ENCODE results near the gene ACBD5.
"Not testable (repeated sequence)": the region's sequence is repeated elsewhere in the genome, so short reads cannot be mapped to it uniquely, and the experiment has no call there.

ACBD5 gene

DNA sequence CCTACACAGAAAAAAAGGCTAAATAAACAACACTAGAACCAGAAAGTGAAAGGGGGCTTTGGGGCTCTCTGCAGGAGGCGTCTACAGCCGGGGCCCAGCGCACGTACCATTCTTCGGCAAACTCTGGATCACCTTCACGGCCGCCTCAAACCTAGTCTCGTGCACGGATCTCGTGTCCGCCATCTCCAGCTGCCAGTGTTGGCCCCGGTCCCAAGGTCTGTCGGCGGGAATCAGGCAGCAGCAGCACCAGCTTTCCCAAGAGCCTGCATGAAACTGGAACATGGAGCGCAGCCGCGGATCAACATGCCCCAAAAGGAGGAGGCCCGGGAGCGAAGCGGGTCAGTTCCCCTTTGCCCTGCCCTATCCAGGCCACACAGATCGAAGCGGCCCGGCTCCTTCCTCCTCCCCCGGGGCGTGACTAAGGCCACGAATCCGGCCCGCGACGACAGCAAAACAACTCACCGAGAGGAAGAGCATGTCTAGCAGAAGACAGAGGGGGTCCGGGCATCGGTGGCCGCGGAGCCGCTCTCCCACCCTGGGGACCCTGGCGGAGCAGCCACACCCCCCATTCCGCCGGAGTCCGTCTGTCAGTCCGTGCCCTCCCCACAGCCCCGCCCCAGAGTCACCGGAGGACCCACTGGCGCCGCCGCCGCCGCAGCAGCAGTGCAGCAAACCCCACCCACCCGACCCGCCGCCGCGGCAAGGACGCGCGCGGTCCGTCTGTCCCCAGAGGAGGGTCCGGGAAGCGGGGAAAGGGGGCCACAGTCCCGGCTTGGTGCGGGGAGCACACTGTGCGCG, at the start of gene ACBD5:
TSS of gene ACBD5 (minus strand) at position 586 of the 798 bp plus-strand sequence. CDS start at position 477, 109 bp downstream.
- in situ Hi-C loops (cut with HindIII; ENCODE audit: low sequenced_read_pairs), result no loop called here
- peak within 1 kb of the TSS; percentile 67 for H3K4me3 ChIP-seq (ENCODE audit: low read depth, low read length)
- TF ChIP-seq, protein P1, sequence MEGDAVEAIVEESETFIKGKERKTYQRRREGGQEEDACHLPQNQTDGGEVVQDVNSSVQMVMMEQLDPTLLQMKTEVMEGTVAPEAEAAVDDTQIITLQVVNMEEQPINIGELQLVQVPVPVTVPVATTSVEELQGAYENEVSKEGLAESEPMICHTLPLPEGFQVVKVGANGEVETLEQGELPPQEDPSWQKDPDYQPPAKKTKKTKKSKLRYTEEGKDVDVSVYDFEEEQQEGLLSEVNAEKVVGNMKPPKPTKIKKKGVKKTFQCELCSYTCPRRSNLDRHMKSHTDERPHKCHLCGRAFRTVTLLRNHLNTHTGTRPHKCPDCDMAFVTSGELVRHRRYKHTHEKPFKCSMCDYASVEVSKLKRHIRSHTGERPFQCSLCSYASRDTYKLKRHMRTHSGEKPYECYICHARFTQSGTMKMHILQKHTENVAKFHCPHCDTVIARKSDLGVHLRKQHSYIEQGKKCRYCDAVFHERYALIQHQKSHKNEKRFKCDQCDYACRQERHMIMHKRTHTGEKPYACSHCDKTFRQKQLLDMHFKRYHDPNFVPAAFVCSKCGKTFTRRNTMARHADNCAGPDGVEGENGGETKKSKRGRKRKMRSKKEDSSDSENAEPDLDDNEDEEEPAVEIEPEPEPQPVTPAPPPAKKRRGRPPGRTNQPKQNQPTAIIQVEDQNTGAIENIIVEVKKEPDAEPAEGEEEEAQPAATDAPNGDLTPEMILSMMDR (IDR thresholded peaks at IDR 0.05; ENCODE audit: low read depth, low read length, missing control alignments), result no peak
- DNase-seq (ENCODE audit: low read depth), result peak; percentile 44

- in situ Hi-C loops (cut with HindIII; ENCODE audit: low sequenced_read_pairs), result no loop called here
- DNase-seq (ENCODE audit: low read depth), result no peak
- H3K4me3 ChIP-seq (ENCODE audit: low read depth, low read length), result no peak overlapping the region
- TF ChIP-seq, protein P1 (IDR thresholded peaks at IDR 0.05; ENCODE audit: low read depth, low read length, missing control alignments), result no peak
These were observed 44.5 kb upstream of the ACBD5 start for GRCh38 chr10:27285093-27285492.

- DNase-seq (ENCODE audit: low read depth), result no peak
- no peak overlapping the region for H3K4me3 ChIP-seq (ENCODE audit: low read depth, low read length)
- in situ Hi-C loops (cut with HindIII; ENCODE audit: low sequenced_read_pairs), result no loop called here
- TF ChIP-seq, protein P1 (IDR thresholded peaks at IDR 0.05; ENCODE audit: low read depth, low read length, missing control alignments), result no peak
These were observed 36.0 kb upstream of the ACBD5 start for GRCh38 chr10:27276581-27276980.

GRCh38 chr10:27266025-27266424, 25.4 kb upstream of the ACBD5 start:
- DNase-seq (ENCODE audit: low read depth); in situ Hi-C loops (cut with HindIII; ENCODE audit: low sequenced_read_pairs); H3K4me3 ChIP-seq (ENCODE audit: low read depth, low read length): not testable (repeated sequence)

GRCh38 chr10:27262788-27263187, 22.2 kb upstream of the ACBD5 start:
- H3K4me3 ChIP-seq (ENCODE audit: low read depth, low read length); DNase-seq (ENCODE audit: low read depth); in situ Hi-C loops (cut with HindIII; ENCODE audit: low sequenced_read_pairs): not testable (repeated sequence)

DNA sequence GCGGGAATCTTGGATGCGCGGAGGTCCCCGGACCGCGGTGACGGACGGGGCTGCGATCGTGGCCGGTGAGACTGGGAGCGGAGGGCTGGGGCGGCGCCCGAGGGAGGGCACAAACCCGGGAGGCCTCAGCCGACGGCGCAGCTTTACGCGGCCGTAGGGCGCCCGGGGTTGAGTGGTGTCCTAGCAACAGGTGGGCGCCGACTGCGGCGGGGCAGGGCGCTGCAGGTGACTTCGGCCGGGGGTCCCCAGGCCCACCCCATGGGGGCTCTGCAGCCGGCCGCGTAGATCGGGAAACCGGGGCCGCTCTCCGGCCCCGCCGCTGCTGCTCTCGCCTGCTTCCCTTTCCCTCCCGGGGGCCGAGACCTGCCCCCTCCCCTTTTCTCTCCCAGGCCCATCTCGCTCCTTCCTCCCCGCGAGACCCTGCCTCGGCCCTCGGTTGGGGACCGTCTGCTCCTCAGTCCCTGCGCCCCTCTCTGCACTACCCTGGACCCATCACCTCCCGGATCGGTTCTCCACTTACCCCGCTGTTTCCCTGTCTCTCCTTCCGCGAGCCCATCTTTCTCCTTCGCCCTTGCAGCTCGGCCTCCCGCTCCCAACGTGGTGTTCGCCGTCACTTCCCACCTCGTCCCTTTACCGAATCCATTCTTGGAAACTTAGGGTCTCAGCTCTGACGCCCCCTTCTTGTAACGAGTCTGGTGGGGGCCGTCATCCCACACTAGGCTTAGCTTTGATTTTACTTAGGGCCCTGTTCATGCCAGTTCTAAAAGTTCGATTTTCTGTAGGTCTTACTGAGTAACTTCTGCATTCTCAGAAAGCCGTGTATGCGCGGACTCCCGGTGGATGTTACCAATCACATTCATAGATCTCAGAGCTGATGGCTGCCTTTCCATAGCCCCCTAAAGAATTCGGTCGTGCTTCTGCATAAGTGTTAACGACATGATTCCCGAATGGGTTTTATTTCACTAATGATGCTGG, 18.5 kb upstream of the ACBD5 start:
- H3K4me3 ChIP-seq (ENCODE audit: low read depth, low read length), result peak overlapping the region; percentile 51
- TF ChIP-seq, protein P1 (IDR thresholded peaks at IDR 0.05; ENCODE audit: low read depth, low read length, missing control alignments), result no peak
- DNase-seq (ENCODE audit: low read depth), result no peak
- in situ Hi-C loops (cut with HindIII; ENCODE audit: low sequenced_read_pairs), result no loop called here

- DNase-seq (ENCODE audit: low read depth), result no peak
- TF ChIP-seq, protein P1 (IDR thresholded peaks at IDR 0.05; ENCODE audit: low read depth, low read length, missing control alignments), result no peak
- in situ Hi-C loops (cut with HindIII; ENCODE audit: low sequenced_read_pairs), result no loop called here
- peak overlapping the region; percentile 51 for H3K4me3 ChIP-seq (ENCODE audit: low read depth, low read length)
These were observed 17.9 kb upstream of the ACBD5 start for GRCh38 chr10:27258492-27258837.
